ENCODE results near the gene SYNE1.

DNA sequence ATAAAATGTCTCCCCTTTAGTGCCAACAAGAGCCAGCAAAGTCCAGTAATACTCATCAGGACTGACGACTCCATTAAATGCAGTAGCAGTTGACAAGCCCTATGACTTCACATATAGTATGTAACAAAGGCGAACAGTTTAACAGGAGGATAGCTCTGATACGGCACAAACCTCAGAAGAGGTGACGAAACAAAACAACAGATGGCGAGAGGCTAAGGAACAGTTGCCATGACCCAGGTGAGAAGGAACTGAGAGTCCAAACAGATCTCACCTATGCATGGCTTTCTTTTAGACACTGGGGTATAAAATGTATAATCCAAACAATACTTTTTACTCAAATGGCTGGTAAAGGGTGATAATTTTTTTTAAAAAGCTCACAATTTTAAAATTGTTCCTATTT is 37.1 kb downstream of the SYNE1 start:
- no peak for TF ChIP-seq CTCF (IDR thresholded peaks at IDR 0.05; ENCODE audit: insufficient read depth, low read length)
- no peak for TF ChIP-seq POLR2AphosphoS5 (IDR thresholded peaks at IDR 0.05; ENCODE audit: low read depth)

Measured in HL-60 (cell line).